ENCODE results near the gene CCL5.

The CCL5 gene

DNA sequence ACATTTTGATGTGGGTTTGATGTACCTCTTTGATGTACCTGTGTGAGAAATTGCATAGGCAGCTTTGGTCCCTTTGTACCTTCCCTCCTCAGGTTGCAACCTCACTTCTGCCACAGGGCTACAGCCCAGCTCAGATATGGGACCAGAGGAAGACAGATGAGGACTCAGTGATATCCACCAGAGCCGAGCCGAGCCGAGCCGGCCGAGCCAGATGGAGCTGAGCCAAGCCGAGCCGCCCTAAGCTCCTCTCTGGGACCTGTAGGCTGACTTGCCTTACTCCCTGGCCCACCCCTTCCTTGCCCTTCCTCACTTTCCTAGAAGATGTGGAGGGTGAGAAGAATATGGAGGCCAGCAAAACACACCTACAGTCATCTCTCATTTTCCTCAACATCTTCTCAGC lies 15.3 kb downstream of the CCL5 start:
- no peaks in the 10 kb centered on the region for H3K27me3 Mint-ChIP-seq
- peaks cover 7% of the 10 kb centered on the region for H3K36me3 Mint-ChIP-seq
- no peaks in the 10 kb centered on the region for H3K4me1 Mint-ChIP-seq
- H3K4me3 Mint-ChIP-seq = no peak overlapping the region
- no peak overlapping the region for H3K27ac Mint-ChIP-seq
- no peaks in the 10 kb centered on the region for H3K9me3 Mint-ChIP-seq

DNA sequence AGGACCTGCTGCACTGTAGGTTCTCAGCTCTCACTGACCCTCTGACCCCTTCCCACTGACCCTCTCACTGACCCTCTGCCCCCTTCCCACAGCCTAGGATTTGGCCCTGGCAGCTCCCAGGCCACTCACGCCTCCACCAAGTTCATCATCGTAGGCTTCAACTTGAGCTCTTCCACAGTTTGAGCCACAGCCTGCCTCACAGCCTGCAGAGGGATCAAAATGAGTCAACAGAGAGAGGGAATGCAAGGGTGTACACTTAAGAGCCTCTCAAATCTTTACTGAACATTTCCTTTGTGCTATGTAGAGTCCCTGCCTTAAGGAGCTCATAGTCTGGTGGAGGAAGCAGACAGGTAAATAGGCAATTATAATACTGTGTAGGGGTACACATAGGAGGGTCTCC lies 23.6 kb downstream of the CCL5 start:
- Mint-ChIP-seq H3K4me3 (no peak overlapping the region), H3K4me1 (no peaks in the 10 kb centered on the region), H3K27ac (no peak overlapping the region), H3K9me3 (no peaks in the 10 kb centered on the region), H3K36me3 (peaks cover 11% of the 10 kb centered on the region), H3K27me3 (no peaks in the 10 kb centered on the region)

GRCh38 chr17:35855965-35856364 lies 24.2 kb downstream of the CCL5 start:
- Mint-ChIP-seq H3K4me1 (no peaks in the 10 kb centered on the region), H3K9me3 (no peaks in the 10 kb centered on the region), H3K27ac (peak overlapping the region; percentile 26), H3K36me3 (peaks cover 12% of the 10 kb centered on the region), H3K4me3 (no peak overlapping the region), H3K27me3 (no peaks in the 10 kb centered on the region)

- Mint-ChIP-seq H3K9me3 (no peaks in the 10 kb centered on the region), H3K27ac (no peak overlapping the region), H3K27me3 (no peaks in the 10 kb centered on the region), H3K4me3 (no peak overlapping the region), H3K4me1 (peaks cover 13% of the 10 kb centered on the region), H3K36me3 (peaks cover 24% of the 10 kb centered on the region)
Measured at GRCh38 chr17:35849469-35850348, 30.5 kb downstream of the CCL5 start.

- Mint-ChIP-seq H3K4me3 (no peak overlapping the region), H3K27me3 (no peaks in the 10 kb centered on the region), H3K9me3 (no peaks in the 10 kb centered on the region), H3K27ac (peak overlapping the region; percentile 44), H3K4me1 (peaks cover 13% of the 10 kb centered on the region), H3K36me3 (peaks cover 32% of the 10 kb centered on the region)
Measured at GRCh38 chr17:35847633-35848373, 32.4 kb downstream of the CCL5 start.

DNA sequence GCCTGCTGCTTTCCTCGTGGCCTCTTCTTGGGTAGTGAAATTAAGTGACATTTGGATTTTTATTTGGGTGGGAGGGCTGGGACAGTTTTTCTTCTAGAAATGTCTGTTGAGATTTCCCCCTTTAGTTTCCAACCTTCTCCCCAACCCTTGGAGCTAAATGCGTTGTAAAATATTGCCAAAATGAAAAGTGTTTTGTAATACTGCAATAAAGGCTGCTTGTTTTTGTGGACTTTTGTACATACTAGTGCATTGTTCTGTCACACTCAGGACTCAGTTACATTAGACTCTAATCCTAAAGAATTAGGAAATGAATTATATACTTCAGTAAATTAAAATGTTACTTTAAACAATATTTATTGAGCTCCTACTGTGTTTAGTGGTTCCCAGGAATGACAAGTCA lies 33.2 kb downstream of the CCL5 start:
- Mint-ChIP-seq H3K27ac (no peak overlapping the region), H3K9me3 (no peaks in the 10 kb centered on the region), H3K4me3 (no peak overlapping the region), H3K36me3 (peaks cover 32% of the 10 kb centered on the region), H3K4me1 (peaks cover 13% of the 10 kb centered on the region), H3K27me3 (no peaks in the 10 kb centered on the region)

DNA sequence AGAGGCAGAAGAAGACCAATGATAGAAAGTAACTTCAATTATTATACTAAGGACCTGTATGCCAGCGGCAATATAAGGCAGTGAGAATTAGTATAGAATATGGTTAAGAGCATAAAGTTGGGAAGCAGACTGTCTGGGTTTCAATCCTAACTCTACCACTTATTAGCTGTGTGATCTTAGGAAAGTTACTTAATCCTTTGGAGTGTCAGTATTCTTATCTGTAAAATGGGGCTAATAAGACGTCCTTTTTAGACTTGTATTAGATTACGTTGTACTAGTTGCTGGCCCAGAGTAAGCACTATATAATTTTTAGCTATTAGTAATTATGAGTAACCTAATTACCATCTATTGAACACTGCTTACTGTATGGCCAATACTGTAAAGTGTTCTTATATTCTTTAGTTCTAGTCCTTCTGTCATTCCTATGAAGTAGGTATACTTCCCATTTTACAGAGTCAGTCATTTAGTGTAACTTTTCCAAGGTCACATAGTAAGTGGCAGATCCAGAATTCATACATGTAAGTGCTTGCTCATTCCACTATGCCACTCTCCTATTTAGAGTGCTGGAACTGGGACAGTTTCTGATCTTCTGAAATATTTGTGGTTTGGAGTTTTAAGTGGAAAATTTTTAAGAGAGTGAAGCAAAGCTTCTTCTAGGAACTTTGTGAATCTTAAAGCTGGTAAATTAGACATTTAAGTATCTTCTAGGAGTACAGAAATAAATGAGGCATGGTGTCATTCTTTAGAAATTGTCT lies 33.9 kb downstream of the CCL5 start:
- Mint-ChIP-seq H3K4me3 (no peak overlapping the region), H3K36me3 (peaks cover 31% of the 10 kb centered on the region), H3K27ac (no peak overlapping the region), H3K4me1 (peaks cover 13% of the 10 kb centered on the region), H3K27me3 (no peaks in the 10 kb centered on the region), H3K9me3 (no peaks in the 10 kb centered on the region)

DNA sequence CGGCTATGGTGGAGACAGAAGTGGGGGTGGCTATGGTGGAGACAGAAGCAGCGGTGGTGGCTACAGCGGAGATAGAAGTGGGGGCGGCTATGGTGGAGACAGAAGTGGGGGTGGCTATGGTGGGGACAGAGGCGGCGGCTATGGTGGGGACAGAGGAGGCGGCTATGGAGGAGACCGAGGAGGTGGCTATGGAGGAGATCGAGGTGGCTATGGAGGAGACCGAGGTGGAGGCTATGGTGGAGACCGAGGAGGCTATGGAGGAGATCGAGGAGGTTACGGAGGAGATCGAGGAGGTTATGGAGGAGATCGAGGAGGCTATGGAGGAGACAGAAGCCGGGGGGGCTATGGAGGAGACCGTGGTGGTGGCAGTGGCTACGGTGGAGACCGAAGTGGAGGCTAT lies 35.6 kb downstream of the CCL5 start:
- Mint-ChIP-seq H3K27me3 (no peaks in the 10 kb centered on the region), H3K9me3 (no peaks in the 10 kb centered on the region), H3K36me3 (peaks cover 25% of the 10 kb centered on the region), H3K4me3 (no peak overlapping the region), H3K27ac (no peak overlapping the region), H3K4me1 (peaks cover 6% of the 10 kb centered on the region)

DNA sequence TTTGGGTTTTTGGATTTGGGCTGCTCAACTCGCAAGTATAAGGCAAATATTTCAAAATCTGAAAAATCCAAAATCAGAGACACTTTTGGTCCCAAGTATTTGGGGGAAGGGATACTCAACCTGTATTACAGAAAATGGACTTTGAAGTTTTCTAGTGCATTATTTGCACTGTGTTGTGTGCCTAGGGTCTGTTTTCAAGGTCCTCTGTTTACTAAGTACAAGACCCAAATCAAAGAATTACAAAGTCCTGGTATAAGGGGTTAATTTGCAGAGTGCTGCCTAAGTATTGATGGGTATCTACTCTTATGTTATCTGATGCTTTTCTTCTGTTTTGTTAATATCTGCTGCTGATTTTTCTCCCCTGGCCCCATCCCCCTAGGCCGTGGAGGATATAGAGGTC lies 36.5 kb downstream of the CCL5 start:
- Mint-ChIP-seq H3K4me1 (peaks cover 5% of the 10 kb centered on the region), H3K27me3 (no peaks in the 10 kb centered on the region), H3K27ac (peak overlapping the region; percentile 18), H3K9me3 (no peaks in the 10 kb centered on the region), H3K4me3 (no peak overlapping the region), H3K36me3 (peaks cover 25% of the 10 kb centered on the region)

DNA sequence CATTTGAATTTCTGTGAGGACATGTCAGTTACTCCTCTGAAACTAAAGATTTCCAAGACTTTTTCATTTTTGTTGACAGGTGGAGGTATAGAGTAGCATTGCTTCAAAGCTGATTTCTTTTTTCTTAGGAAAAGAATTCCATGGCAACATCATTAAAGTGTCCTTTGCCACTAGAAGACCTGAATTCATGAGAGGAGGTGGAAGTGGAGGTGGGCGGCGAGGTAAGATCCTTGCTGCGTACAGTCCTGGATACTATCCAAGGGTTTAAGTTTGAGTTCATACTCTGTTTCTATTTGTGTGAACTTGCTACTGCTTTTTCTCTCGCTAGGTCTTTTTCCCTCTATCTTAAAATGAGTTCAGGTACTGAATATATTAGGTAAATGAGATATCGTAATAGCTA lies 37.9 kb downstream of the CCL5 start:
- H3K4me3 Mint-ChIP-seq = no peak overlapping the region
- no peaks in the 10 kb centered on the region for H3K27me3 Mint-ChIP-seq
- H3K27ac Mint-ChIP-seq = peak overlapping the region; percentile 24
- H3K4me1 Mint-ChIP-seq = no peaks in the 10 kb centered on the region
- H3K36me3 Mint-ChIP-seq = peaks cover 23% of the 10 kb centered on the region
- H3K9me3 Mint-ChIP-seq = no peaks in the 10 kb centered on the region

DNA sequence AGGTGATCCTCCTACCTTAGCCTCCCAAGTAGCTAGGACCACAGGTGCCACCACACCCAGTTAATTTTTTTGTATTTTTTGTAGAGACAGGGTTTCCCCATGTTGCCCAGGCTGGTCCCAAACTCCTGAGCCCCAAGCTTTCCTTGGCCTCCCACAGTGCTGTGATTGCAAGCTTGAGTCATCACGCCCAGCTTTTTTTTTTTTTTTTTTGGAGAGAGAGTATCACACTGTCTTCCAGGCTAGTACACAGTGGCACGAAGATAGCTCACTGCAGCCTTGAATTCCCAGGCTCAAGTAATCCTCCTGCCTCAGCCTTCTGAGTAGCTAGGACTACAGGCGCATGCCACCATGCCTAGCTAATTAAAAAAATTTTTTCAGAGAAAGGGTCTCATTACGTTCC lies 38.7 kb downstream of the CCL5 start:
- H3K36me3 Mint-ChIP-seq = peaks cover 23% of the 10 kb centered on the region
- H3K4me1 Mint-ChIP-seq = no peaks in the 10 kb centered on the region
- H3K4me3 Mint-ChIP-seq = no peak overlapping the region
- H3K27ac Mint-ChIP-seq = no peak overlapping the region
- no peaks in the 10 kb centered on the region for H3K27me3 Mint-ChIP-seq
- no peaks in the 10 kb centered on the region for H3K9me3 Mint-ChIP-seq

DNA sequence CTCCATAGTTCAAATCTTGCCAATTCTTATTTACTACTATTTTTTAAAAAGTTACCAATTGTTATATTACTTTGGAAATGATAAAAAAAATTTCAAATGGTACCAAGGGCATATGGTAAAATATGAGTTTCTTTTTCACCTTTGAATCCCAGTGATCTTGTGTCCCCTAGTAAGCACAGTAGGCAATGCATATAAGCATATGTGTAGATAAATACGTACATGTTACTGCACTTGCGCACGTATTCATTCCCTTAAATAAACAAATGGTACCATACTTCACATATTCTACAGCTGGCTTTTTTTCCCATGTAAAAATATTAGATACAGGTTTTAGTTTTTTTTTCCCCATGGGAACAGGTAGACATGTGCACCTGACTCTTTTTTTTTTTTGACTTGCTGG lies 39.1 kb downstream of the CCL5 start:
- Mint-ChIP-seq H3K4me3 (no peak overlapping the region), H3K4me1 (no peaks in the 10 kb centered on the region), H3K27ac (no peak overlapping the region), H3K9me3 (no peaks in the 10 kb centered on the region), H3K36me3 (peaks cover 25% of the 10 kb centered on the region), H3K27me3 (no peaks in the 10 kb centered on the region)

DNA sequence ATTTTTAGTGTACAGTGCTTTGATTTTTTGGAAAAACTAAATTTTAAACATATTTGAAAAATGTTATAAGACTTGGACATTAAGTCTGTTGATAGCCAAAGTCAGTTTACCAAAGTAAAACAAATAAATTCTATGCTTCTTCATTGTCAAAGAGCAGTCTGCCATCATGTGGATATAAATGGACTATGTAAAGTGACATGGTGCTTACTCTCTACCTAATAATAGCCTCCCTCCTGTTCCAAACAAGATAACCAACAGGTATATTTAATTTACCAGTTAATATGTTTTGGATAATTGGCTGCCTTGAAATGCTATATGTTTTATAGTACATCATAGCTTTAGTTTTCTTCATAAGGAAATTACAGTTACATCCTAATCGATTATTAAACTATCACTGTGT lies 55.0 kb downstream of the CCL5 start:
- Mint-ChIP-seq H3K27me3 (no peaks in the 10 kb centered on the region), H3K4me3 (no peak overlapping the region), H3K36me3 (peaks cover 22% of the 10 kb centered on the region), H3K9me3 (no peaks in the 10 kb centered on the region), H3K27ac (no peak overlapping the region), H3K4me1 (peaks cover 21% of the 10 kb centered on the region)
